Ishikawa (cell line): Measurements from ENCODE around the gene CRYGD.

Experiments
- CREB1 ChIP-seq: IDR thresholded peaks from 2 replicates; pipeline ENCODE4 v1.6.1; 2012; ENCODE audit warnings: low read depth
- RAD21 ChIP-seq: IDR thresholded peaks from 2 replicates; pipeline ENCODE4 v1.6.1; 2012; ENCODE audit warnings: low read depth
- TF ChIP-seq, protein P1 (sequence below): IDR thresholded peaks from 2 replicates; pipeline ENCODE4 v1.6.1; 2012; ENCODE audit warnings: low read depth, mild to moderate bottlenecking
- TF ChIP-seq, protein P2 (sequence below): IDR thresholded peaks from 2 replicates; pipeline ENCODE4 v1.6.1; 2012

DNA sequence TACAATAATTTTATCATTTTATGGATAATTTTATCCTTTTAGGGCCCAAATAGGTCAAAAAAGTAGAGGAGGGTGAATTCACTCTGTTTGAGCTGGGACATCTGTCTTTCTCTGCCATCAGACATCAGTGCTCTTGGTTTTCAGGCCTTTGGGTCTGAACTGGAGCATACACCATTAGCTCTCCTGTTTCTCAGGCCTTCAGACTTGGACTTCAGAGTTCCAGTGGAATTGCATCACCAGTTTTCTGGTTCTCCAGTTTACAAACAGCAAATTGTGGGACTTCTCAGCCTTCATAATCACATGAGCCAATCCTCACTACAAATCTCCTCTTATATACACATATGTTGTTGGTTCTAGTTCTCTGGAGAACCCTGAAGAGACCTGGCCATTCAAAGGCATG, 33.9 kb downstream of the CRYGD start:
- TF ChIP-seq CREB1 (no peak), RAD21 (no peak)
- TF ChIP-seq, protein P1, sequence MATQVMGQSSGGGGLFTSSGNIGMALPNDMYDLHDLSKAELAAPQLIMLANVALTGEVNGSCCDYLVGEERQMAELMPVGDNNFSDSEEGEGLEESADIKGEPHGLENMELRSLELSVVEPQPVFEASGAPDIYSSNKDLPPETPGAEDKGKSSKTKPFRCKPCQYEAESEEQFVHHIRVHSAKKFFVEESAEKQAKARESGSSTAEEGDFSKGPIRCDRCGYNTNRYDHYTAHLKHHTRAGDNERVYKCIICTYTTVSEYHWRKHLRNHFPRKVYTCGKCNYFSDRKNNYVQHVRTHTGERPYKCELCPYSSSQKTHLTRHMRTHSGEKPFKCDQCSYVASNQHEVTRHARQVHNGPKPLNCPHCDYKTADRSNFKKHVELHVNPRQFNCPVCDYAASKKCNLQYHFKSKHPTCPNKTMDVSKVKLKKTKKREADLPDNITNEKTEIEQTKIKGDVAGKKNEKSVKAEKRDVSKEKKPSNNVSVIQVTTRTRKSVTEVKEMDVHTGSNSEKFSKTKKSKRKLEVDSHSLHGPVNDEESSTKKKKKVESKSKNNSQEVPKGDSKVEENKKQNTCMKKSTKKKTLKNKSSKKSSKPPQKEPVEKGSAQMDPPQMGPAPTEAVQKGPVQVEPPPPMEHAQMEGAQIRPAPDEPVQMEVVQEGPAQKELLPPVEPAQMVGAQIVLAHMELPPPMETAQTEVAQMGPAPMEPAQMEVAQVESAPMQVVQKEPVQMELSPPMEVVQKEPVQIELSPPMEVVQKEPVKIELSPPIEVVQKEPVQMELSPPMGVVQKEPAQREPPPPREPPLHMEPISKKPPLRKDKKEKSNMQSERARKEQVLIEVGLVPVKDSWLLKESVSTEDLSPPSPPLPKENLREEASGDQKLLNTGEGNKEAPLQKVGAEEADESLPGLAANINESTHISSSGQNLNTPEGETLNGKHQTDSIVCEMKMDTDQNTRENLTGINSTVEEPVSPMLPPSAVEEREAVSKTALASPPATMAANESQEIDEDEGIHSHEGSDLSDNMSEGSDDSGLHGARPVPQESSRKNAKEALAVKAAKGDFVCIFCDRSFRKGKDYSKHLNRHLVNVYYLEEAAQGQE, result no peak
- TF ChIP-seq, protein P2, sequence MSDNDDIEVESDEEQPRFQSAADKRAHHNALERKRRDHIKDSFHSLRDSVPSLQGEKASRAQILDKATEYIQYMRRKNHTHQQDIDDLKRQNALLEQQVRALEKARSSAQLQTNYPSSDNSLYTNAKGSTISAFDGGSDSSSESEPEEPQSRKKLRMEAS, result no peak
